ENCODE results near the gene SLC48A1.

The SLC48A1 gene

GRCh38 chr12:47825173-47825639 lies 52.2 kb downstream of the SLC48A1 start:
- no peak for ATAC-seq
- TF ChIP-seq ZC3H10 (CRISPR knock-in tag; IDR thresholded peaks at IDR 0.05) (no peak), CSDC2 (CRISPR knock-in tag; IDR thresholded peaks at IDR 0.05) (no peak), ZFP3 (CRISPR knock-in tag; IDR thresholded peaks at IDR 0.05) (no peak)

GRCh38 chr12:47828008-47828975 lies 55.3 kb downstream of the SLC48A1 start:
- ATAC-seq, result peak; percentile 19; the same call in 2 of the 3 replicates
- no peak for TF ChIP-seq ZFP30 (CRISPR knock-in tag; IDR thresholded peaks at IDR 0.05)
- TF ChIP-seq GLIS3 (CRISPR knock-in tag; IDR thresholded peaks at IDR 0.05), result no peak
- TF ChIP-seq ZNF565 (CRISPR knock-in tag; conservative IDR thresholded peaks at IDR 0.05; ENCODE audit: low read depth), result no peak
- TF ChIP-seq CSDC2 (CRISPR knock-in tag; IDR thresholded peaks at IDR 0.05), result no peak
- TF ChIP-seq ZFP3 (CRISPR knock-in tag; IDR thresholded peaks at IDR 0.05), result no peak
- no peak for TF ChIP-seq RARB (CRISPR knock-in tag; IDR thresholded peaks at IDR 0.05)
- no peak for TF ChIP-seq TCF4 (CRISPR knock-in tag; IDR thresholded peaks at IDR 0.05; ENCODE audit: borderline replicate concordance)
- no peak for TF ChIP-seq CREB5 (CRISPR knock-in tag; IDR thresholded peaks at IDR 0.05; ENCODE audit: low read depth)
- no peak for TF ChIP-seq OSR1 (CRISPR knock-in tag; IDR thresholded peaks at IDR 0.05)
- TF ChIP-seq ISL1 (CRISPR knock-in tag; IDR thresholded peaks at IDR 0.05), result no peak
- no peak for TF ChIP-seq ESRRG (CRISPR knock-in tag; IDR thresholded peaks at IDR 0.05)
- TF ChIP-seq TOX (CRISPR knock-in tag; IDR thresholded peaks at IDR 0.05; ENCODE audit: borderline replicate concordance), result no peak
- no peak for TF ChIP-seq POU6F1 (CRISPR knock-in tag; IDR thresholded peaks at IDR 0.05; ENCODE audit: borderline replicate concordance, low read depth)
- no peak for TF ChIP-seq ZC3H10 (CRISPR knock-in tag; IDR thresholded peaks at IDR 0.05)

GRCh38 chr12:47828976-47829482 lies 56.0 kb downstream of the SLC48A1 start:
- peak; percentile 80 for ATAC-seq
- TF ChIP-seq PPARA (CRISPR knock-in tag; IDR thresholded peaks at IDR 0.05; ENCODE audit: borderline replicate concordance) (no peak), ZC3H10 (CRISPR knock-in tag; IDR thresholded peaks at IDR 0.05) (no peak), ZFP30 (CRISPR knock-in tag; IDR thresholded peaks at IDR 0.05) (no peak), CSDC2 (CRISPR knock-in tag; IDR thresholded peaks at IDR 0.05) (no peak), ZNF70 (CRISPR knock-in tag; IDR thresholded peaks at IDR 0.05) (no peak), ZNF8 (CRISPR knock-in tag; IDR thresholded peaks at IDR 0.05) (no peak), ZFP3 (CRISPR knock-in tag; IDR thresholded peaks at IDR 0.05) (no peak), CSRNP3 (CRISPR knock-in tag; IDR thresholded peaks at IDR 0.05) (no peak), PATZ1 (CRISPR knock-in tag; IDR thresholded peaks at IDR 0.05; ENCODE audit: borderline replicate concordance) (no peak), CREB5 (CRISPR knock-in tag; IDR thresholded peaks at IDR 0.05; ENCODE audit: low read depth) (no peak), OSR1 (CRISPR knock-in tag; IDR thresholded peaks at IDR 0.05) (no peak), ARNTL (CRISPR knock-in tag; IDR thresholded peaks at IDR 0.05; ENCODE audit: borderline replicate concordance, low read depth) (no peak), RARB (CRISPR knock-in tag; IDR thresholded peaks at IDR 0.05) (no peak), BACH2 (CRISPR knock-in tag; IDR thresholded peaks at IDR 0.05; ENCODE audit: borderline replicate concordance) (no peak), ISL1 (CRISPR knock-in tag; IDR thresholded peaks at IDR 0.05) (no peak), TOX (CRISPR knock-in tag; IDR thresholded peaks at IDR 0.05; ENCODE audit: borderline replicate concordance) (no peak), POU6F1 (CRISPR knock-in tag; IDR thresholded peaks at IDR 0.05; ENCODE audit: borderline replicate concordance, low read depth) (no peak), ESRRG (CRISPR knock-in tag; IDR thresholded peaks at IDR 0.05) (no peak), SNAI2 (CRISPR knock-in tag; IDR thresholded peaks at IDR 0.05) (no peak), ZNF565 (CRISPR knock-in tag; conservative IDR thresholded peaks at IDR 0.05; ENCODE audit: low read depth) (no peak)

Measured in SK-N-SH treated with all-trans-retinoic acid at 6 μM for 48 hours (cell line).